ENCODE data around the gene APOA4. TPM values are rescaled to one million over a fixed set of nuclear protein-coding genes. Genes with fewer than 3 reads are reported as not detected.

Gene APOA4
- total and polyA plus RNA-seq, 2 of the 13 experiments (the other 11 are each of a cell fraction or from before 2014, with no cell fraction given): 3.8 to 7.2 TPM

- TF ChIP-seq MLX (CRISPR knock-in tag; IDR thresholded peaks at IDR 0.05): no peak
- TF ChIP-seq YEATS2 (CRISPR knock-in tag; IDR thresholded peaks at IDR 0.05; ENCODE audit: borderline replicate concordance): no peak
- TF ChIP-seq SIN3A (IDR thresholded peaks at IDR 0.05; ENCODE audit: borderline replicate concordance, low read depth, low read length): peak; percentile 32; the same call in 1 of the 2 replicates
- no peak for TF ChIP-seq CENPX (CRISPR knock-in tag; IDR thresholded peaks at IDR 0.05)
- TF ChIP-seq BATF2 (CRISPR knock-in tag; IDR thresholded peaks at IDR 0.05): no peak
- no peak for TF ChIP-seq PLSCR1 (CRISPR knock-in tag; IDR thresholded peaks at IDR 0.05; ENCODE audit: borderline replicate concordance)
- TF ChIP-seq NR2F1 (CRISPR knock-in tag; IDR thresholded peaks at IDR 0.05): no peak
- no peak for TF ChIP-seq ZNF543 (CRISPR knock-in tag; IDR thresholded peaks at IDR 0.05)
- no peak for TF ChIP-seq ZBED4 (CRISPR knock-in tag; IDR thresholded peaks at IDR 0.05; ENCODE audit: borderline replicate concordance)
- no peak for TF ChIP-seq ATM (IDR thresholded peaks at IDR 0.05; ENCODE audit: borderline replicate concordance)
- TF ChIP-seq ATF2 (CRISPR knock-in tag; IDR thresholded peaks at IDR 0.05): no peak
- TF ChIP-seq SP1 (IDR thresholded peaks at IDR 0.05): no peak
- no peak for TF ChIP-seq SP1 (CRISPR knock-in tag; IDR thresholded peaks at IDR 0.05)
- 0 out of 2 replicates have a peak, but pooled peaks have one; percentile 65 for TF ChIP-seq SMAD1 (CRISPR knock-in tag; IDR thresholded peaks at IDR 0.05; ENCODE audit: borderline replicate concordance, low read depth)
- TF ChIP-seq ZNF251 (CRISPR knock-in tag; IDR thresholded peaks at IDR 0.05): no peak
- TF ChIP-seq PHF8 (CRISPR knock-in tag; IDR thresholded peaks at IDR 0.05): no peak; the same call in none of the 2 replicates
- TF ChIP-seq HOXA5 (CRISPR knock-in tag; IDR thresholded peaks at IDR 0.05): peak; percentile 78; the same call in 1 of the 2 replicates
- TF ChIP-seq ZBTB4 (CRISPR knock-in tag; IDR thresholded peaks at IDR 0.05; ENCODE audit: borderline replicate concordance): peak; percentile 82; the same call in 1 of the 2 replicates
Measured at GRCh38 chr11:116791002-116791812, 31.9 kb downstream of the APOA4 start (continued).

Measured in HepG2 (cell line).